ENCODE data around the gene FERMT3. TPM values are rescaled to one million over a fixed set of nuclear protein-coding genes. Genes with fewer than 3 reads are reported as not detected.

The FERMT3 gene
- total RNA-seq, 1 experiment from 2014 or later: 5.9 TPM

- no peak for DNase-seq (ENCODE audit: low spot score)
These were observed 41.4 kb downstream of the FERMT3 start for GRCh38 chr11:64247729-64248531.

GRCh38 chr11:64248578-64248977 is 42.1 kb downstream of the FERMT3 start:
- DNase-seq (ENCODE audit: low spot score): no peak

- no peak for DNase-seq (ENCODE audit: low spot score)
These were observed 42.5 kb downstream of the FERMT3 start for GRCh38 chr11:64249038-64249437.

- DNase-seq (ENCODE audit: low spot score): no peak
These were observed 43.3 kb downstream of the FERMT3 start for GRCh38 chr11:64249563-64250414.

GRCh38 chr11:64250415-64251015 is 44.0 kb downstream of the FERMT3 start:
- DNase-seq (ENCODE audit: low spot score): peak; percentile 49

- DNase-seq (ENCODE audit: low spot score): peak; percentile 76
These were observed 44.7 kb downstream of the FERMT3 start, which contains the start of gene PLCB3 for GRCh38 chr11:64251016-64251752. Gene PLCB3, plus strand, starts transcription at chr11:64251530. Its CDS starts 120 bp downstream, at chr11:64251650.

GRCh38 chr11:64251753-64252002 is 45.2 kb downstream of the FERMT3 start:
- no peak for DNase-seq (ENCODE audit: low spot score)

- peak; percentile 79 for DNase-seq (ENCODE audit: low spot score)
These were observed 45.7 kb downstream of the FERMT3 start for GRCh38 chr11:64252003-64252872.

GRCh38 chr11:64253043-64253442 is 46.5 kb downstream of the FERMT3 start:
- DNase-seq (ENCODE audit: low spot score): no peak

- DNase-seq (ENCODE audit: low spot score): no peak
These were observed 47.0 kb downstream of the FERMT3 start for GRCh38 chr11:64253481-64253880.

GRCh38 chr11:64254326-64254725 is 47.8 kb downstream of the FERMT3 start:
- no peak for DNase-seq (ENCODE audit: low spot score)

GRCh38 chr11:64255135-64256128 is 48.9 kb downstream of the FERMT3 start:
- DNase-seq (ENCODE audit: low spot score): no peak

- no peak for DNase-seq (ENCODE audit: low spot score)
These were observed 49.8 kb downstream of the FERMT3 start for GRCh38 chr11:64256300-64256699.

GRCh38 chr11:64258356-64258755 is 51.8 kb downstream of the FERMT3 start:
- DNase-seq (ENCODE audit: low spot score): no peak

- no peak for DNase-seq (ENCODE audit: low spot score)
These were observed 52.5 kb downstream of the FERMT3 start for GRCh38 chr11:64258946-64259532.

GRCh38 chr11:64259533-64260067 is 53.1 kb downstream of the FERMT3 start:
- DNase-seq (ENCODE audit: low spot score): no peak

- DNase-seq (ENCODE audit: low spot score): no peak
These were observed 53.7 kb downstream of the FERMT3 start for GRCh38 chr11:64260147-64260708.

GRCh38 chr11:64261556-64262080 is 55.1 kb downstream of the FERMT3 start:
- no peak for DNase-seq (ENCODE audit: low spot score)
